ENCODE measurements around the gene MOV10.
A peak's percentile ranks its signal among the peaks of the same experiment; 100 is the strongest.

GRCh38 chr1:112701227-112702066 is 27.0 kb downstream of the MOV10 start:
- TF ChIP-seq, protein P1, sequence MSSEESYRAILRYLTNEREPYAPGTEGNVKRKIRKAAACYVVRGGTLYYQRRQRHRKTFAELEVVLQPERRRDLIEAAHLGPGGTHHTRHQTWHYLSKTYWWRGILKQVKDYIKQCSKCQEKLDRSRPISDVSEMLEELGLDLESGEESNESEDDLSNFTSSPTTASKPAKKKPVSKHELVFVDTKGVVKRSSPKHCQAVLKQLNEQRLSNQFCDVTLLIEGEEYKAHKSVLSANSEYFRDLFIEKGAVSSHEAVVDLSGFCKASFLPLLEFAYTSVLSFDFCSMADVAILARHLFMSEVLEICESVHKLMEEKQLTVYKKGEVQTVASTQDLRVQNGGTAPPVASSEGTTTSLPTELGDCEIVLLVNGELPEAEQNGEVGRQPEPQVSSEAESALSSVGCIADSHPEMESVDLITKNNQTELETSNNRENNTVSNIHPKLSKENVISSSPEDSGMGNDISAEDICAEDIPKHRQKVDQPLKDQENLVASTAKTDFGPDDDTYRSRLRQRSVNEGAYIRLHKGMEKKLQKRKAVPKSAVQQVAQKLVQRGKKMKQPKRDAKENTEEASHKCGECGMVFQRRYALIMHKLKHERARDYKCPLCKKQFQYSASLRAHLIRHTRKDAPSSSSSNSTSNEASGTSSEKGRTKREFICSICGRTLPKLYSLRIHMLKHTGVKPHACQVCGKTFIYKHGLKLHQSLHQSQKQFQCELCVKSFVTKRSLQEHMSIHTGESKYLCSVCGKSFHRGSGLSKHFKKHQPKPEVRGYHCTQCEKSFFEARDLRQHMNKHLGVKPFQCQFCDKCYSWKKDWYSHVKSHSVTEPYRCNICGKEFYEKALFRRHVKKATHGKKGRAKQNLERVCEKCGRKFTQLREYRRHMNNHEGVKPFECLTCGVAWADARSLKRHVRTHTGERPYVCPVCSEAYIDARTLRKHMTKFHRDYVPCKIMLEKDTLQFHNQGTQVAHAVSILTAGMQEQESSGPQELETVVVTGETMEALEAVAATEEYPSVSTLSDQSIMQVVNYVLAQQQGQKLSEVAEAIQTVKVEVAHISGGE (tag by site-specific recombination; conservative IDR thresholded peaks at IDR 0.05; ENCODE audit: low read depth), result no peak
- TF ChIP-seq YY1 (tag by site-specific recombination; IDR thresholded peaks at IDR 0.05) (no peak), ZNF155 (tag by site-specific recombination; IDR thresholded peaks at IDR 0.05) (no peak), ZNF621 (tag by site-specific recombination; IDR thresholded peaks at IDR 0.05) (no peak), CTCF (tag by site-specific recombination; IDR thresholded peaks at IDR 0.05) (no peak), TCF7L2 (IDR thresholded peaks at IDR 0.05; ENCODE audit: borderline replicate concordance, low read depth, low read length) (no peak), ZBTB20 (tag by site-specific recombination; IDR thresholded peaks at IDR 0.05) (peak; percentile 12)
